K562 (cell line): ENCODE measurements around the gene CHRM4. TPM values are rescaled to one million over a fixed set of nuclear protein-coding genes. Genes with fewer than 3 reads are reported as not detected.
A peak's percentile ranks its signal among the peaks of the same experiment; 100 is the strongest.

Experiments
- ATF4 ChIP-seq: fragments of 450-650 bp; formaldehyde crosslinking; IDR thresholded peaks from 2 replicates; pipeline ENCODE4 v1.4.0; 2022; ENCODE audit warnings: mild to moderate bottlenecking, moderate library complexity
- CREM ChIP-seq: IDR thresholded peaks from 2 replicates; pipeline ENCODE4 v1.6.1; 2014; ENCODE audit warnings: antibody characterized with exemption, low read depth
- E2F1 ChIP-seq: sonication (generic); formaldehyde crosslinking; IDR thresholded peaks from 2 replicates; pipeline ENCODE4 v1.8.1; 2023; ENCODE audit warnings: mild to moderate bottlenecking, missing genetic modification reagents, moderate library complexity
- E2F5 ChIP-seq: sonication (generic); formaldehyde crosslinking; IDR thresholded peaks from 2 replicates; pipeline ENCODE4 v1.8.0; 2022; ENCODE audit warnings: mild to moderate bottlenecking, missing genetic modification reagents
- ETS1 ChIP-seq: conservative IDR thresholded peaks from 2 replicates; pipeline ENCODE4 v1.6.1; 2011; ENCODE audit warnings: low read depth, mild to moderate bottlenecking, low read length; ENCODE audit not compliant: control insufficient read depth
- FOXJ3 ChIP-seq: sonication (generic); formaldehyde crosslinking; IDR thresholded peaks from 2 replicates; pipeline ENCODE4 v1.4.0; 2020; ENCODE audit warnings: mild to moderate bottlenecking, missing genetic modification reagents
- MECOM ChIP-seq: fragments of 250-450 bp; sonication (Bioruptor Pico); IDR thresholded peaks from 2 replicates; pipeline ENCODE4 v1.8.0; 2022; ENCODE audit warnings: inconsistent platforms
- MEF2A ChIP-seq: IDR thresholded peaks from 2 replicates; pipeline ENCODE4 v1.6.1; 2011; ENCODE audit warnings: low read depth, mild to moderate bottlenecking, low read length, moderate library complexity; ENCODE audit not compliant: control insufficient read depth
- POLR2A ChIP-seq: fragments of 450-650 bp; conservative IDR thresholded peaks from 2 replicates; pipeline ENCODE4 v1.6.1; 2016
- SMAD1 ChIP-seq: fragments of 150-350 bp; IDR thresholded peaks from 2 replicates; pipeline ENCODE4 v1.6.1; 2014; ENCODE audit warnings: low read length, low read depth; ENCODE audit not compliant: partially characterized antibody
- SMC3 ChIP-seq: conservative IDR thresholded peaks from 2 replicates; pipeline ENCODE4 v1.6.1; 2011; ENCODE audit warnings: low read depth, low read length, improper control_type of control experiment; ENCODE audit not compliant: insufficient read depth
- SOX6 ChIP-seq: fragments of 450-650 bp; IDR thresholded peaks from 2 replicates; pipeline ENCODE4 v1.6.1; 2014; ENCODE audit warnings: mild to moderate bottlenecking
- SRSF1 ChIP-seq: fragments of 200-400 bp; formaldehyde crosslinking; IDR thresholded peaks from 2 replicates; pipeline ENCODE4 v1.6.1; 2017; ENCODE audit warnings: mild to moderate bottlenecking, low read depth, low read length, moderate library complexity
- ZBTB49 ChIP-seq: sonication (generic); formaldehyde crosslinking; IDR thresholded peaks from 2 replicates; pipeline ENCODE4 v1.8.0; 2022; ENCODE audit warnings: missing genetic modification reagents, mild to moderate bottlenecking, borderline replicate concordance
- ZNF445 ChIP-seq: fragments of 250-450 bp; sonication (Bioruptor Pico); IDR thresholded peaks from 2 replicates; pipeline ENCODE4 v1.4.0; 2020; ENCODE audit warnings: low read depth, mild to moderate bottlenecking, moderate library complexity
- ZNF561 ChIP-seq: fragments of 450-650 bp; formaldehyde crosslinking; conservative IDR thresholded peaks from 2 replicates; pipeline ENCODE4 v1.4.0; 2020; ENCODE audit warnings: mild to moderate bottlenecking, moderate library complexity
- ZNF785 ChIP-seq: fragments of 250-450 bp; sonication (Bioruptor Pico); IDR thresholded peaks from 2 replicates; pipeline ENCODE4 v1.4.0; 2020; ENCODE audit warnings: mild to moderate bottlenecking
- polyA plus RNA-seq, 8 experiments: library from polyadenylated mRNA; depleted of rRNA in 4 of 8; stranded (reverse) in 5 of 8; unstranded in 3 of 8; fragments of >200 nt; fragmentation: Nextera tagmentation in 2 of 8; fragmentation: Illumina TruSeq in 1 of 8; extraction: Ambion mirVana in 2 of 8; extraction: Trizol in 1 of 8; gene quantifications; 2 replicates each; pipeline versions ENCODE4 v1.2.1 to v1.2.3, GENCODE V29; 2011 to 2014; ENCODE audit warnings: inconsistent platforms in 1 of 8, missing spikeins in 1 of 8
- total RNA-seq, 7 experiments: library from RNA; depleted of rRNA in 6 of 7; stranded (reverse); fragments of >200 nt in 6 of 7; fragmentation: Illumina TruSeq in 2 of 7; extraction: Trizol in 2 of 7; gene quantifications; 2 replicates each; pipeline versions ENCODE4 v1.2.1 to v1.2.3, GENCODE V29; 2011 to 2021; ENCODE audit warnings: low replicate concordance in 1 of 7
- TF ChIP-seq, protein P1 (sequence below): fragments of 250-450 bp; sonication (Bioruptor Pico); IDR thresholded peaks from 2 replicates; pipeline ENCODE4 v1.4.0; 2020; ENCODE audit warnings: mild to moderate bottlenecking

Gene CHRM4
- total and polyA plus RNA-seq, 9 of the 15 experiments (the other 6 are each of a cell fraction or from before 2014, with no cell fraction given), result 0.22 to 1.3 (median 0.40) TPM; not detected in 2

DNA sequence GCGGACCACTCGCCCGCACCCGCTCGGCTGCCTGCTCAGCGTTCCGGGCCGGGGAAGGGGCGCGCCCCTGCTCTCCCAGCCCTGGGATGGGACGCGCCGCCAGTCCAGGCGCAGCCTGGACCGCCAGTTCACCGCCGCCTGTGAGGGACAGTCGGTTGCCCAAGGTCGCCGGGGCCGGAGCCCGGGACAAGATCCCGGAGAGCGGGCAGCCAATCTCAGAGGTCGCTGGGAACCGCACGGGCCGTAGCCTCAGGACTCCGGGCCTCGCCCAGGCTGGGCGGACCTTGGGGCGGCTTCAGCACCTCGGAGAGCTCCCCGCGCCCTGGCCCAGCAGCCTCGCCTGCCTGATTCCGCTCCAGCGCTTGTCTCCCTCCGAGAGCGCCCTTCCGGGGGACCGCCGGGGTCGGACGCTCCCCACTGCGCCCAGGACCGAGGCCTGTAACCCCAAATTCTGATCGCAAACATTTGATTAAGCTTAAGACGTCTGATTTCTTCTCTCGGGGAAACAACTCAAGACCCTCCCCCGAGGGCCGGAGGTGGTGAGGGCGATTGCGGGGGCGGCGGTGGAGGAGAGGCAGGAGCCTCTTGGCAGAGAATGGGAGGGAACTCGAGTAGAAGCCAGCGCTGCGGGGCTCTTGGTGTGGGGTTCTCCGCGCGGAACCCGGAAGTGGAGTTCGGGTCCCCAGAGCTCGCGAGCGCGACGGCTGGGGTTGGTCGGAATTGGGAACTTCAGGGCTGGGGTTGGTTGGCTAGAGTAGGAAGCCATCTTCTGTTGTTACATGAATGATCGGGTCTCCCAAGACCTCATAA lies 1.1 kb upstream of the CHRM4 start (continued):
- TF ChIP-seq, protein P1, sequence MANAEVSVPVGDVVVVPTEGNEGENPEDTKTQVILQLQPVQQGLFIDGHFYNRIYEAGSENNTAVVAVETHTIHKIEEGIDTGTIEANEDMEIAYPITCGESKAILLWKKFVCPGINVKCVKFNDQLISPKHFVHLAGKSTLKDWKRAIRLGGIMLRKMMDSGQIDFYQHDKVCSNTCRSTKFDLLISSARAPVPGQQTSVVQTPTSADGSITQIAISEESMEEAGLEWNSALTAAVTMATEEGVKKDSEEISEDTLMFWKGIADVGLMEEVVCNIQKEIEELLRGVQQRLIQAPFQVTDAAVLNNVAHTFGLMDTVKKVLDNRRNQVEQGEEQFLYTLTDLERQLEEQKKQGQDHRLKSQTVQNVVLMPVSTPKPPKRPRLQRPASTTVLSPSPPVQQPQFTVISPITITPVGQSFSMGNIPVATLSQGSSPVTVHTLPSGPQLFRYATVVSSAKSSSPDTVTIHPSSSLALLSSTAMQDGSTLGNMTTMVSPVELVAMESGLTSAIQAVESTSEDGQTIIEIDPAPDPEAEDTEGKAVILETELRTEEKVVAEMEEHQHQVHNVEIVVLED (CRISPR knock-in tag), result 0 out of 2 replicates have a peak, but pooled peaks have one; percentile 14
- 0 out of 2 replicates have a peak, but pooled peaks have one; percentile 82 for TF ChIP-seq ZBTB49 (CRISPR knock-in tag)
- TF ChIP-seq ZNF785, result no peak
- peak; percentile 58; the same call in 1 of the 2 replicates for TF ChIP-seq CREM
- no peak for TF ChIP-seq MEF2A
- no peak for TF ChIP-seq SOX6
- no peak for TF ChIP-seq ZNF445 (CRISPR knock-in tag)
- no peak for TF ChIP-seq FOXJ3 (CRISPR knock-in tag)
- TF ChIP-seq SMC3, result 0 out of 2 replicates have a peak, but pooled peaks have one; percentile 19
- no peak for TF ChIP-seq ATF4
- TF ChIP-seq ETS1, result peak; percentile 97
- peak; percentile 96 for TF ChIP-seq E2F1 (CRISPR knock-in tag)
- 0 out of 2 replicates have a peak, but pooled peaks have one; percentile 29 for TF ChIP-seq POLR2A
- TF ChIP-seq SRSF1, result no peak
- TF ChIP-seq SMAD1, result no peak
- TF ChIP-seq MECOM (CRISPR knock-in tag), result no peak
- TF ChIP-seq ZNF561, result no peak
- TF ChIP-seq E2F5 (CRISPR knock-in tag), result peak; percentile 92
